ENCODE data around the gene IGLL5.
A peak's percentile ranks its signal among the peaks of the same experiment; 100 is the strongest.

Gene IGLL5

DNA sequence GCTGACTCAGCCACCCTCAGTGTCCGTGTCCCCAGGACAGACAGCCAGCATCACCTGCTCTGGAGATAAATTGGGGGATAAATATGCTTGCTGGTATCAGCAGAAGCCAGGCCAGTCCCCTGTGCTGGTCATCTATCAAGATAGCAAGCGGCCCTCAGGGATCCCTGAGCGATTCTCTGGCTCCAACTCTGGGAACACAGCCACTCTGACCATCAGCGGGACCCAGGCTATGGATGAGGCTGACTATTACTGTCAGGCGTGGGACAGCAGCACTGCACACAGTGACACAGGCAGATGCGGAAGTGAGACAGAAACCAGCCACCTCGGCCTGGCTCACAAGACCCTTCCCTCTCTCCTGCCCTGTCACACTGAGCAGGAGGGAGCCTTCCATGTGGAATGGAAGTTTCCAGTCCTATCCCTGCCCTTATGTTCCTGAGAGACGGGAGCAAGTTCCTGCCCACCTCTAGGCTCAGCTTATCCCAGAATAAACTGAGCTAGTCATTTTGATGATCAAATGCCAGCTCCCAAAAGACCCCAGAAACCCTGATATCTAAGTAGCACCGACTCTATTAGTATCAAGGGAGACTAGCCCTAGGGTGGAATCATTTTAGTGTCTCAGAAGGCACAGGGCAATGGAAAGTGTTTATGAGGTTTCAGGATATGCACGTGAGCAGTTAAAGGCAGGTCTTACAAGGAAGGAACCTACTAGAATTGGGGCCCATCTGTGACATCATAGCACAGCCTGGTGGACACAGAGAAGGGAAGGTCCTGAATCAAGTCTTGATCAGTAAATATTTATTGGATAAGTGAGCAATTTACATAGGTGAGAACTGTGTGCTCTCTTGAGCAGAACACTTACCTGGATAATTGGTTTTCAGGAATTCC lies 6.3 kb upstream of the IGLL5 start:
- Histone ChIP-seq H3K9ac (ENCODE audit: low read length) (peak overlapping the region; percentile 94), H3F3A (ENCODE audit: insufficient read depth, low read length) (peaks cover 62% of the 10 kb centered on the region), H3K36me3 (replicated peaks; ENCODE audit: insufficient read depth, low read length) (no peaks in the 10 kb centered on the region), H3K4me2 (ENCODE audit: low read depth, low read length) (peak overlapping the region; percentile 91), H4K20me1 (ENCODE audit: insufficient read depth, low read length) (no peaks in the 10 kb centered on the region), H3K27me3 (replicated peaks; ENCODE audit: insufficient read depth, low read length) (no peaks in the 10 kb centered on the region), H3K79me2 (ENCODE audit: low read length) (peaks cover 67% of the 10 kb centered on the region), H3K9me2 (replicated peaks; ENCODE audit: insufficient read depth, low read length) (no peaks in the 10 kb centered on the region), H3K4me1 (ENCODE audit: low read length) (peaks cover 58% of the 10 kb centered on the region), H3K4me3 (ENCODE audit: low read length) (peak overlapping the region; percentile 71), H2AFZ (ENCODE audit: low read length) (no peak overlapping the region), H3K9me3 (replicated peaks; ENCODE audit: insufficient read depth, low read length) (no peaks in the 10 kb centered on the region), H3K27ac (ENCODE audit: low read length) (peak overlapping the region; percentile 98)
- TF ChIP-seq EZH2phosphoT487 (IDR thresholded peaks at IDR 0.05; ENCODE audit: low read length) (no peak), EZH2 (optimal IDR thresholded peaks at IDR 0.05; ENCODE audit: low read depth, low read length) (no peak)
- TF ChIP-seq, protein P1, sequence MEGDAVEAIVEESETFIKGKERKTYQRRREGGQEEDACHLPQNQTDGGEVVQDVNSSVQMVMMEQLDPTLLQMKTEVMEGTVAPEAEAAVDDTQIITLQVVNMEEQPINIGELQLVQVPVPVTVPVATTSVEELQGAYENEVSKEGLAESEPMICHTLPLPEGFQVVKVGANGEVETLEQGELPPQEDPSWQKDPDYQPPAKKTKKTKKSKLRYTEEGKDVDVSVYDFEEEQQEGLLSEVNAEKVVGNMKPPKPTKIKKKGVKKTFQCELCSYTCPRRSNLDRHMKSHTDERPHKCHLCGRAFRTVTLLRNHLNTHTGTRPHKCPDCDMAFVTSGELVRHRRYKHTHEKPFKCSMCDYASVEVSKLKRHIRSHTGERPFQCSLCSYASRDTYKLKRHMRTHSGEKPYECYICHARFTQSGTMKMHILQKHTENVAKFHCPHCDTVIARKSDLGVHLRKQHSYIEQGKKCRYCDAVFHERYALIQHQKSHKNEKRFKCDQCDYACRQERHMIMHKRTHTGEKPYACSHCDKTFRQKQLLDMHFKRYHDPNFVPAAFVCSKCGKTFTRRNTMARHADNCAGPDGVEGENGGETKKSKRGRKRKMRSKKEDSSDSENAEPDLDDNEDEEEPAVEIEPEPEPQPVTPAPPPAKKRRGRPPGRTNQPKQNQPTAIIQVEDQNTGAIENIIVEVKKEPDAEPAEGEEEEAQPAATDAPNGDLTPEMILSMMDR (IDR thresholded peaks at IDR 0.05; ENCODE audit: low read length), result no peak; the same call in 1 of the 2 replicates
- DNase-seq, result peak; percentile 39

DNA sequence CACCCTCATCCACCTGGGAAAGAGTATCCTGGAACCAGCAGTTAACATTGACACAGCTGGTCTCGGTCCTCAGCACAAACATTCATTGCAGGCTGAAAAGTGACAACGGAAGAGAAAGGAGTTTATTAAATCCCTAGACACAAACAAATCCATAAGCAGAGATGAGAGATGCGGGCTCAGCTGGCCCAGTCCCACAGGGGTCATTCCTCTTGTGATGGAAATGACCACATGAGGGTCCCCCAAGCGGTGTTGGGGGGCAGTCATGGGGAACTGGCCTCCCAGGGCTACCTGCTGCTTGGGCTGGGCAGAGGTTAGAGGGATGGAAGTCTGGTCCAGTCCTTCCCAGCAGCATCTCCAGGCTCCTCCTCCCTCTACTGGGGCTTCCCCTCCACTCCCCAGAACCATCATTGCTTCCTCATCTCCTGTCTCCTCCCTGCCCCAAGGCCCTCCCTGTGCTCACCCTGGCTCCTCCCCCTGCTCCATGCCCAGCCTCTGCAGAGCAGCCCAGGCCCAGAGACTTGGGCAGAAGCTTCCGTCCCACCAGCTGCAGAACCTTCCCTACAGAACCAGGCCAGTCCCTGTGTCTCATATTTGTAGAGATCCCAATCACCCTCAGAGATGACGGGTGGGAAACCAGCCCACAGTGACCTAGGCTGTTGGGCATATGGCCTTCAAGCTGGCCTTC lies 5.4 kb upstream of the IGLL5 start:
- TF ChIP-seq EZH2 (optimal IDR thresholded peaks at IDR 0.05; ENCODE audit: low read depth, low read length), result no peak
- TF ChIP-seq, protein P1 (IDR thresholded peaks at IDR 0.05; ENCODE audit: low read length), result no peak
- no peak for TF ChIP-seq EZH2phosphoT487 (IDR thresholded peaks at IDR 0.05; ENCODE audit: low read length)
- no peaks in the 10 kb centered on the region for H4K20me1 ChIP-seq (ENCODE audit: insufficient read depth, low read length)
- H3K4me3 ChIP-seq (ENCODE audit: low read length), result peak overlapping the region; percentile 71
- H3K36me3 ChIP-seq (replicated peaks; ENCODE audit: insufficient read depth, low read length), result no peaks in the 10 kb centered on the region
- peaks cover 70% of the 10 kb centered on the region for H3F3A ChIP-seq (ENCODE audit: insufficient read depth, low read length)
- peaks cover 60% of the 10 kb centered on the region for H3K4me1 ChIP-seq (ENCODE audit: low read length)
- no peak overlapping the region for H2AFZ ChIP-seq (ENCODE audit: low read length)
- peaks cover 75% of the 10 kb centered on the region for H3K79me2 ChIP-seq (ENCODE audit: low read length)
- H3K27me3 ChIP-seq (replicated peaks; ENCODE audit: insufficient read depth, low read length), result no peaks in the 10 kb centered on the region
- no peaks in the 10 kb centered on the region for H3K9me3 ChIP-seq (replicated peaks; ENCODE audit: insufficient read depth, low read length)
- DNase-seq, result peak; percentile 81
- peak overlapping the region; percentile 94 for H3K9ac ChIP-seq (ENCODE audit: low read length)
- no peaks in the 10 kb centered on the region for H3K9me2 ChIP-seq (replicated peaks; ENCODE audit: insufficient read depth, low read length)
- H3K27ac ChIP-seq (ENCODE audit: low read length), result peak overlapping the region; percentile 98
- peak overlapping the region; percentile 91 for H3K4me2 ChIP-seq (ENCODE audit: low read depth, low read length)

DNA sequence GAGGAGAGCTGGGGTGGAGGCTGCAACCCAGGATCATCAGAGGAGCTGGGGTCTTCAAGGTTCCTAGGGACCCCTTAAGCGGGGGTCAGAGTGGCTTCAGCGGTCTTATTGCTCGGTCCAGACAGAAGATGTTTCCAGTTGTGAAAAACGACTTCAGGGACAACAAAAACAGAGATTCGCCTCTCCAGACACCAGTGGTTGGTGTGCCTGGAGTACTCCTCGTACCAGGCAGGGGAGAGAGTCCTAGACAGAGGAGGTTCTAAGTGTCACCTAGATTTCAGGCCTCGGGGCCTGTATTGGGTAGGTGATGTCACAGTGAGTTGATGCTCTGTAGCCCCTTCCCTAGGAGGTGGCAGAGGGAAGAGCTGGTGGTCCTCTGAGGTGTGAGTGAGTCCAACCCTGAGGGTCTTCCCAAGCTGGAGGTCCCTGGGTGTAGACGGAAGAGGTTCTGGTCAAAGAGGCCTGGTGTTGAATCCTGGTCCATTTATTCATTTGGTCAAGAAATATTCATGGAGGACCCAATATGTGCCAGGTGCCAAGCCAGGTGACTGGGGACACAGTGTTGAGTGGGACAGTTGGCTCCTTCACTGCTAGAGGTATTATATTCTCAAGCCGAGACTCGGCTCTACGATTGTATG lies 4.4 kb upstream of the IGLL5 start:
- no peak for TF ChIP-seq EZH2 (optimal IDR thresholded peaks at IDR 0.05; ENCODE audit: low read depth, low read length)
- TF ChIP-seq, protein P1 (IDR thresholded peaks at IDR 0.05; ENCODE audit: low read length), result no peak
- TF ChIP-seq EZH2phosphoT487 (IDR thresholded peaks at IDR 0.05; ENCODE audit: low read length), result no peak
- Histone ChIP-seq H2AFZ (ENCODE audit: low read length) (no peak overlapping the region), H3K9me3 (replicated peaks; ENCODE audit: insufficient read depth, low read length) (no peaks in the 10 kb centered on the region), H4K20me1 (ENCODE audit: insufficient read depth, low read length) (no peaks in the 10 kb centered on the region), H3K27ac (ENCODE audit: low read length) (peak overlapping the region; percentile 98), H3K4me2 (ENCODE audit: low read depth, low read length) (peak overlapping the region; percentile 91), H3K27me3 (replicated peaks; ENCODE audit: insufficient read depth, low read length) (no peaks in the 10 kb centered on the region), H3F3A (ENCODE audit: insufficient read depth, low read length) (peaks cover 81% of the 10 kb centered on the region), H3K4me3 (ENCODE audit: low read length) (peak overlapping the region; percentile 71), H3K4me1 (ENCODE audit: low read length) (peaks cover 53% of the 10 kb centered on the region), H3K79me2 (ENCODE audit: low read length) (peaks cover 85% of the 10 kb centered on the region), H3K9ac (ENCODE audit: low read length) (peak overlapping the region; percentile 94), H3K36me3 (replicated peaks; ENCODE audit: insufficient read depth, low read length) (no peaks in the 10 kb centered on the region), H3K9me2 (replicated peaks; ENCODE audit: insufficient read depth, low read length) (no peaks in the 10 kb centered on the region)
- no peak for DNase-seq
